Astrocyte of the spinal cord (primary cell): Measurements from ENCODE around the gene ATP11C.

Source experiments
- DNase-seq: peaks from one replicate; pipeline ENCODE4 v3.0.0; 2011; ENCODE audit warnings: low read depth, low spot score
- H3K4me3 ChIP-seq: 2 replicates; pipeline ENCODE4 v1.5.1; 2011; ENCODE audit warnings: low read depth, mild to moderate bottlenecking, low read length, moderate library complexity
- CTCF ChIP-seq: IDR thresholded peaks from 2 replicates; pipeline ENCODE4 v1.5.1; 2012; ENCODE audit warnings: low read depth, mild to moderate bottlenecking, low read length, inconsistent platforms
- in situ Hi-C: cut with HindIII; loops from 2 replicates; pipeline ENCODE4 v1.10.0; 2017; ENCODE audit warnings: low sequenced_read_pairs

ATP11C gene

GRCh38 chrX:139831675-139832456, 101.0 kb downstream of the ATP11C start:
- DNase-seq: peak; percentile 54
- in situ Hi-C loops: no loop called here
- no peak overlapping the region for H3K4me3 ChIP-seq
- no peak for TF ChIP-seq CTCF

- DNase-seq: no peak
- H3K4me3 ChIP-seq: no peak overlapping the region
- in situ Hi-C loops: no loop called here
- no peak for TF ChIP-seq CTCF
These were observed 101.8 kb downstream of the ATP11C start for GRCh38 chrX:139831017-139831416.

GRCh38 chrX:139828830-139829229, 104.0 kb downstream of the ATP11C start:
- in situ Hi-C loops: no loop called here
- H3K4me3 ChIP-seq: no peak overlapping the region
- DNase-seq: no peak
- TF ChIP-seq CTCF: no peak

- DNase-seq: no peak
- TF ChIP-seq CTCF: no peak
- no peak overlapping the region for H3K4me3 ChIP-seq
- in situ Hi-C loops: no loop called here
These were observed 104.8 kb downstream of the ATP11C start for GRCh38 chrX:139828033-139828432.

GRCh38 chrX:139826065-139827044, 106.5 kb downstream of the ATP11C start:
- in situ Hi-C loops: no loop called here
- DNase-seq: peak; percentile 64

More at GRCh38 chrX:139826065-139827044, 106.5 kb downstream of the ATP11C start:
- no peak for TF ChIP-seq CTCF
- no peak overlapping the region for H3K4me3 ChIP-seq
